ENCODE measurements around the gene NMRK1. TPM values are rescaled to one million over a fixed set of nuclear protein-coding genes. Genes with fewer than 3 reads are reported as not detected.

Gene NMRK1
- total RNA-seq, 1 experiment from 2014 or later: 55.0 TPM

DNA sequence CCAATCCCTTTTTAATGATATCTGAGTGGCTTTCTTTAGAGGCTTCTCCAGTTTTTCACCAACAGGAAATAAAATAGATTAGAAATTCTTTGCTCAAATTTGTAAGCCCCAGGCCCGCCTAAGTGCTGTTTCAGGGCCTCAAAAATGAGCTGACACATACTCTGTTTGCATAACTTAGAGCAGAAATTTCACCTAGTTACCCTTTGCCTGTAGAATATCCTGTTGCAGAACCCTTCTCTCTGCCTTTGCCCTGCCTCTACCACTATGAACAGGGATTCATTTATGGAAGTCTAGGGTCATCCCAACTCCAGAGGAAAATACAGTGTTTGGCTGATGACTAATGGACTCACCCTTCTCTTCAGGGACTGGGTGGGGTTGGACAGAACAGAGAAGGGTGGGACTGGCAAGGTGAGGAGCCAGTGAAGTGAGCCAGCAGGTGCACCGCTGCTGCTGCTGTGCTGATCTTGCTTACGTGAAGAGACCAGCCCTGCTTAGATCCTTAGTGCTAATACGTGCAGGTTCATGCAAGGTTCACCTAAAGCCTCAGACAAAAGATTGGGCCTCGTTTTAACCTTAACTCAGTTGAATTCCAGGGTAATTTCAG is 23.2 kb upstream of the NMRK1 start:
- DNase-seq: no peak
- H3K4me3 ChIP-seq: no peak overlapping the region

DNA sequence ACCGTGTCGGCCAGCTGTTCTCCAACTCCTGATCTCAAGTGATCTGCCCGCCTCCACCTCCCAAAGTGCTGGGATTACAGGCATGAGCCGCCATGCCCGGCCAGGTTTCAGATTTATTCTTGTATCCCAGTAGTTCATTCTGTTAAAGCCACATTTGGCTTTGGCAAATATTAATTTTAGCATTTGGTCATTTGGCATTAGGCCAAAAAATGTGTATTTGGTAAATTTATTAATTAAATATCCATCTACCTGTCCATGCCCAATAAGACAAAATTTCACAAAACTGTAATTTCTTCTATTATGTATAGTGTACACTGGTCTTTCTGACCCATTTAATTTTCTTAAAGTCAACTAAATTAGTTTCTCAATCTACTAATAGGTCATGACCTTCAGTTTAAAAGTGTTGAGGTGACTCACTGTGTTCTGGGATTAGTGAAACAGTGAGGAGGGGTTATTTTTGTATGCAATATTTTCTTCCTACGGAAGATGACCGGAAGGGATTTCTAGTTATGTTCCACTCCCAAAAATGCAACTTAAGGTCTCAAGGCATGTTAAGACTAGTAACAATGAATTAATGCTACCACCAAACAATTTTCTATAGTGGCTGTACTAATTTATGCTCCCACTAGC is 21.4 kb upstream of the NMRK1 start:
- H3K9me3 ChIP-seq (replicated peaks): no peaks in the 10 kb centered on the region; the same call in 1 of the 2 replicates
- no peak overlapping the region for H3K27ac ChIP-seq
- no peak overlapping the region for H3K4me3 ChIP-seq
- H3K4me1 ChIP-seq: 0 out of 2 replicates have a peak, but pooled peaks cover 5% of the 10 kb centered on the region
- no peak for DNase-seq
- H3K36me3 ChIP-seq: peaks cover 5% of the 10 kb centered on the region; the same call in 1 of the 2 replicates
- H3K27me3 ChIP-seq: no peaks in the 10 kb centered on the region

More for the DNA sequence above, 23.2 kb upstream of the NMRK1 start:
- Histone ChIP-seq H3K4me1 (0 out of 2 replicates have a peak, but pooled peaks cover 5% of the 10 kb centered on the region), H3K27ac (no peak overlapping the region), H3K27me3 (no peaks in the 10 kb centered on the region), H3K36me3 (peaks cover 2% of the 10 kb centered on the region; the same call in 1 of the 2 replicates), H3K9me3 (replicated peaks) (no peaks in the 10 kb centered on the region; the same call in 1 of the 2 replicates)

DNA sequence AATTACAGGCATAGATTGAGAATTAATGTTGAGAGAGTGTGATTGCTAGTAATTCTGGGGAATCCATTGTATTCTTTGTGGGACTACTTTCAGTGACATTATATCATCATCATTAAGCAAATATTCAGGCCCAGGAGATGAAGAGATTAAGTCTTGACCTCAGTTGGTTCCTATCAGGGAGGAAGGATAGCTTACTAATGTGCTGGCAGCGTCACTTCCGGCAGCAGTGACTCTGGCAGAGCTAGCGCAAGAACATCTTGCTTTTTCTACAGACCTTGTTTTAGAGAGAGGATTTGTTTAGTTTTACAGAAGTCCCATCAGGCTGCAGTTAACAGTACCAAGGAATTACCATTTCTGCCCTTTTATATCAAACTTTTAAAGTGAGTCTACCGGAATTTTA is 20.6 kb upstream of the NMRK1 start:
- H3K36me3 ChIP-seq: peaks cover 5% of the 10 kb centered on the region; the same call in 1 of the 2 replicates
- no peak overlapping the region for H3K27ac ChIP-seq
- H3K27me3 ChIP-seq: no peaks in the 10 kb centered on the region
- H3K9me3 ChIP-seq (replicated peaks): no peaks in the 10 kb centered on the region; the same call in 1 of the 2 replicates
- no peak for DNase-seq
- H3K4me3 ChIP-seq: no peak overlapping the region
- H3K4me1 ChIP-seq: 0 out of 2 replicates have a peak, but pooled peaks cover 5% of the 10 kb centered on the region

DNA sequence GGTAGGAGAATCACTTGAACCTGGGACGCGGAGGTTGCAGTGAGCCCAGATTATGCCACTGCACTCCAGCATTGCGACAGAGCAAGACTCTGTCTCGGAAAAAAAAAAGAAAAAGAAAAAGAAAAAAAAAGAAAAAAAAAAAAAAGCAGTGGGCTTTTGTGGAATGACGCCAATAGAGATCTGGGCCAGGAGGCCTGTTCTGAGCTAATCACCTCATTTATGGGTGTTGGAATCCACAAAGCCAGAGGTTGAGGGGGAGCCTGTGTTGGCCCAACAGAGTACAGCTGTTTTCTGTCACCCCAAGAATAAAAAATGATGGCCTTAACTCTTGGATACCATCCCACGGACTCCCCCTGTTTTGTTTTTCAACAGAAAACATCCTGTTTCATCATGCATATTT is 18.9 kb upstream of the NMRK1 start:
- H3K27ac ChIP-seq: no peak overlapping the region
- no peak overlapping the region for H3K4me3 ChIP-seq
- H3K4me1 ChIP-seq: 0 out of 2 replicates have a peak, but pooled peaks cover 5% of the 10 kb centered on the region
- H3K36me3 ChIP-seq: peaks cover 8% of the 10 kb centered on the region
- no peak for DNase-seq
- no peaks in the 10 kb centered on the region; the same call in 1 of the 2 replicates for H3K9me3 ChIP-seq (replicated peaks)
- H3K27me3 ChIP-seq: no peaks in the 10 kb centered on the region

DNA sequence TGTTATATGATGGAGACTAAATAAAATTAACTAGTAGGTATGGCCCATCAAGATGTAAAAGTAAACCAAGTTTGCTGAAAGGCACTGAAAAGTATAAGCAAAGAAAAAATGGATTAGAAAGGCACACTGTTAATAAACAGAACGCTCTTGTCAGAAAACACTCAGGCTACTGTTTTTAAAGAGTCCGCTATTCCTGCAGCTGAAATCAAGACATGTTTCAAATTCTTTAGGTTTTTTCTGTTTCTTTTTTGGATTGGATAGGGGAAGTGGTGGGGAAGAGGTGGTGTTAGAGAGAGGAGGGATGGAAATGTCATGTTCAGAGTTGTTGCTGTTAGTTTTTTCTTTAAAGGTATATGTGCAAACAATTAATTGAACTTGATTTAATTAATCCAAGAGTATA is 17.9 kb upstream of the NMRK1 start:
- 0 out of 2 replicates have a peak, but pooled peaks cover 5% of the 10 kb centered on the region for H3K4me1 ChIP-seq
- no peak overlapping the region for H3K27ac ChIP-seq
- H3K4me3 ChIP-seq: no peak overlapping the region
- H3K36me3 ChIP-seq: peaks cover 8% of the 10 kb centered on the region
- DNase-seq: no peak
- H3K9me3 ChIP-seq (replicated peaks): no peaks in the 10 kb centered on the region; the same call in 1 of the 2 replicates
- no peaks in the 10 kb centered on the region for H3K27me3 ChIP-seq

DNA sequence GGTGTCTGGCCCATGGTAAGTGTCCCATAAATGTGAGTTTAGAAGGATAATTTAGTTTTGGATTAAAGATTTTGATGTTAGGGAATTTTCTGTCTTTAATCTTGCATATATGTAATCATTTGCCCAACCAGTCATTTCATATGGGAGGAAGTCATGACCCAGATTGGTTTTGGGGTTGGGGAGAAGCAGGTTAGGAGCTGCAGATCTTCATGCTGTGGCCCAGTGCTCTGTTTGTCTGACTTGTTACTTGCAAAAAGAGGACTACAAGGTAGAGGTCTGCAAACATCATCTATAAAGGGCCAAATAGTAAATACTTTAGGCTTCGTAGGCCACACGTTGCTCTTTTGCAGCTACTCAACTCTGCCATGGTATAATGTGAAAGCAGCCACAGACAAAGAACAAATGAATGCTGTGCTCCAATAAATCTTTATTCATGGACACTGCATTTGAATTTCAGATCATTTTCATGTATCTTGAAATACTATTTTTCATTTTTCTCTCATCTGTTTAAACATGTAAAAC is 17.1 kb upstream of the NMRK1 start:
- Histone ChIP-seq H3K9me3 (replicated peaks) (no peaks in the 10 kb centered on the region; the same call in 1 of the 2 replicates), H3K27ac (no peak overlapping the region), H3K36me3 (peaks cover 6% of the 10 kb centered on the region), H3K4me1 (0 out of 2 replicates have a peak, but pooled peaks cover 5% of the 10 kb centered on the region), H3K4me3 (no peak overlapping the region), H3K27me3 (no peaks in the 10 kb centered on the region)
- no peak for DNase-seq

DNA sequence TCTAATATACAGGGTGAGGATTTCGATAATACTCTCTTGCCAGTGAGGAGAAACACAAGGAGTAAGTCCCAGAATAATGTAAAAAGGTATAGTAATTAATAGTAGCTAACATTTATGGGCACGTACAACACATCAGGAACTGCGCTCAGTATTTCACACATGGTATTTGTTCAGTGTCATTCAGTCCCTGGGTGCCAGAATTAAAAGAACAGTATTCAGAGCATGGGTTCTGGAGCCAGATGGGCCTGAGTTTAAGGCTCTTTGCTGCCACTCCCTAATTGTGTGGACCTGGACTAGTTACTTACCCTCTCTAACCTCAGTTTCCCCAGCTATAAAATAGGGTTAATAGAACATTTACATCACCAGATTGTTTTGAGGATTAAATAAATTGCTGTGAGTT is 16.7 kb upstream of the NMRK1 start:
- no peak for DNase-seq
- no peak overlapping the region for H3K27ac ChIP-seq
- 0 out of 2 replicates have a peak, but pooled peaks cover 5% of the 10 kb centered on the region for H3K4me1 ChIP-seq
- peaks cover 6% of the 10 kb centered on the region for H3K36me3 ChIP-seq
- no peak overlapping the region for H3K4me3 ChIP-seq
- no peaks in the 10 kb centered on the region; the same call in 1 of the 2 replicates for H3K9me3 ChIP-seq (replicated peaks)
- no peaks in the 10 kb centered on the region for H3K27me3 ChIP-seq

DNA sequence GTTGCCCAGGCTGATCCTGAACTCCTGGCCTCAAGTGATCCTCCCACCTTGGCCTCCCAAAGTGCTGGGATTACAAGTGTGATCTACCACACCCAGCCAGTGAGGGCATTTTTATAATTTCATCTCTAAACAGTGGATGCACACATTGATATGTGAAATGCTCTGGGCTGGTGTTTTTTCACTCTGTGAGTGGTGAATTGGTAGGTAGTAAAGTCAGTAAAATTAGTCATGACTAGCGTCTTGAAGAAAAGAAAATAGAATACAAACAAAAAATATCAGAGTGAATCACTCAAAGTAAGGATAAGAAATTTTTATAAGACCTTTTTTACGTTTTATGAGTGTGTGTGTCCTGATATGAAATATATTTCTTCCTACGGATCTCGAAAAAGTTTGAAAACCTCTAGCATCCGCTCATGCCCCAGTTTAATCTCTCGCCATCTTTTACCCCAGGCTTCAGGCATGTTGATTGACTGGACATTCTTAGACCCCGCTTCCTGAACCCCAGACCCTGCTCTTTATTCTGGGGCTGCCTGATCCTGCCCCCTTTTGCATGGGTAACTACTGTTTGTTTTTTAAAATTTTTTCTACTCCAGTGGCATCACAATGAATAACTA is 14.3 kb upstream of the NMRK1 start:
- no peaks in the 10 kb centered on the region for H3K4me1 ChIP-seq
- no peaks in the 10 kb centered on the region for H3K27me3 ChIP-seq
- H3K27ac ChIP-seq: no peak overlapping the region
- H3K9me3 ChIP-seq (replicated peaks): no peaks in the 10 kb centered on the region; the same call in 1 of the 2 replicates
- DNase-seq: no peak
- peaks cover 6% of the 10 kb centered on the region for H3K36me3 ChIP-seq
- no peak overlapping the region for H3K4me3 ChIP-seq

DNA sequence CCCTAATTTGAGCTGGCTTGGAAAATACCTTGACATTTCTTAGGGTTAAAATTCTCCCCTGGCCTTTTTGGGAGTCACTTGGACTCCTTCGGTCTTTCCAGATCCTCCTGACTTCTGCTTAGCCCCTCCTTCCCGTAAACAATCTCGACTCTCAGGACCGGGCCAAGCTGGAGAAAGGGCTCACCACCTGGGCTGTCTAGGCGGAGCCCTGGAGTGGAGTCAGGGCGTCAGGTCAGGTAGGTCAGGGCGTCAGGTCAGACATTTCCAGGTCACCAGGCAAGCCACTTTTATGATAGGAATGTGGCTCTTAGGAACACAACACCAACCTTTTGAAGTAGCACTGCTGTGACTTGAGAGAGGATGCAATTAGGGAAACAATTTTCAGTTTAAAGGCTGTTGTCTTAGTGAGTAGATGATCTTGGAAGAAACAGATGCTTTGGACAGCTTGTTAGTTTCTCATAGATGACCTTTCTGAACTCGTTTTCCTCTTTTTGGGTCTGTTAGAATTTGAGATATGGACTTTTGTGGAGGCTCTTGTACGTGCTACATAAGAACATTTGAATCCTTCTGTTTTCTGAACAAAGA is 13.1 kb upstream of the NMRK1 start:
- DNase-seq: no peak
- no peaks in the 10 kb centered on the region; the same call in 1 of the 2 replicates for H3K9me3 ChIP-seq (replicated peaks)
- H3K4me1 ChIP-seq: no peaks in the 10 kb centered on the region
- no peaks in the 10 kb centered on the region for H3K27me3 ChIP-seq
- no peak overlapping the region for H3K27ac ChIP-seq
- H3K36me3 ChIP-seq: peaks cover 6% of the 10 kb centered on the region
- no peak overlapping the region for H3K4me3 ChIP-seq

DNA sequence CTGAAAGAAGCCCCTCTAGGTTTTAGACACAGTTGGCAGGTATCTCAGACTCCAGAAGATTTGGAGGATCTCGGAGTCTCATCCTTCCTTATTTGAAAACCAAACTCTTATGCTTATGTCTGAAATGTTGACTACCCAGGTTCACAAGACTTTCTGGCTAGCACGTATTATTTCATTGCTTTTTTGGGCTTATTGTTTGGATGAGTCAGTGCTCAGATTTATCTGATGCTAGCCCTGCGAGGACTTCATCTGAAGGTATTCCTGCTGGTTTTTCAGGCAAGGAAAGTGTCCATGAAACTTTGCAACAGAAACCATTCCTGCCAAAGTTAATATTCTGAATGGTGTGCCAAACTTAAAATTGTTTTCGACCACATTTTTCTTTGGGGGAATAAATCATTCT is 8.8 kb upstream of the NMRK1 start:
- H3K36me3 ChIP-seq: no peaks in the 10 kb centered on the region
- no peak overlapping the region for H3K4me3 ChIP-seq
- H3K9me3 ChIP-seq (replicated peaks): no peaks in the 10 kb centered on the region
- no peak overlapping the region for H3K27ac ChIP-seq
- no peaks in the 10 kb centered on the region for H3K4me1 ChIP-seq
- no peak for DNase-seq
- H3K27me3 ChIP-seq: no peaks in the 10 kb centered on the region

DNA sequence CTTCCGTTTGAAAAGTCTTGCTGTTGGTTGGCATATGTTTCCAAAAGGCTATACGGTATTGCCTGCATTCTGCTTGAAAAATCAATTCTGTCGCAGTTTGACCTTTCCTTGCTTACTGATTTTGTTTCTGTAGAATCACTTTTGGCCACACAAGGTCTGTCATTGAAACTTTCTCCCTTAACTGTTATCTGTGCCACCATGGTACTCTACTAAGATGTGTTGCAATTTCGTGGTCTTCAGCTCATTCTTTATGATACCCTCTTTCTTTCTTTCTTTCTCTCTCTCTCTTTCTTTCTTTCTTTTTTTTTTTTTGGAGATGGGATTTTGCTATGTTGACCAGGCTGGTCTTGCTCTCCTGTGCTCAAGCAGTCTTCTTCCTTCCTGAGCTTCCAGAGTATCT is 4.8 kb upstream of the NMRK1 start:
- H3K4me3 ChIP-seq: no peak overlapping the region
- H3K36me3 ChIP-seq: no peaks in the 10 kb centered on the region
- no peaks in the 10 kb centered on the region for H3K27me3 ChIP-seq
- no peaks in the 10 kb centered on the region for H3K9me3 ChIP-seq (replicated peaks)
- H3K27ac ChIP-seq: no peak overlapping the region
- H3K4me1 ChIP-seq: peaks cover 4% of the 10 kb centered on the region; the same call in 1 of the 2 replicates
- no peak for DNase-seq

DNA sequence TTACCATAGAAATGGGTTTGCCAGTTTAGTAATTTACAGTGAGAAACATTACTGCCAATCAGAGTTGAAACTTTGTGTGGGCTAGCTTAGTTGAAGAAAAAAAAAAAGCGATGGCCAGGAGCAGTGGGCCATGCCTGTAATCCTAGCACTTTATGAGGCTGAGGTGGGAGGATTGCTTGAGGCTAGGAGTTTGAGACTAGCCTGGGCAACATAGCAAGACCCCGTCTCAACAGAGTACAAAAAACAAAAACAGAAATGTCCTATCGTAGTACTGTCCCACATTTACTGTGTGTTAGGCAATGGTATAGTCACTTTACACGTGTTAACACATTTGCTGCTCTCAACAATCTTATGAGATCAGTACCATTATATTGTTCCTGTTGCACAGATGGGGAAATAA is 2.6 kb upstream of the NMRK1 start:
- no peaks in the 10 kb centered on the region for H3K36me3 ChIP-seq
- DNase-seq: no peak
- no peaks in the 10 kb centered on the region for H3K27me3 ChIP-seq
- no peak overlapping the region for H3K27ac ChIP-seq
- no peak overlapping the region for H3K4me3 ChIP-seq
- peaks cover 11% of the 10 kb centered on the region for H3K4me1 ChIP-seq
- H3K9me3 ChIP-seq (replicated peaks): no peaks in the 10 kb centered on the region

DNA sequence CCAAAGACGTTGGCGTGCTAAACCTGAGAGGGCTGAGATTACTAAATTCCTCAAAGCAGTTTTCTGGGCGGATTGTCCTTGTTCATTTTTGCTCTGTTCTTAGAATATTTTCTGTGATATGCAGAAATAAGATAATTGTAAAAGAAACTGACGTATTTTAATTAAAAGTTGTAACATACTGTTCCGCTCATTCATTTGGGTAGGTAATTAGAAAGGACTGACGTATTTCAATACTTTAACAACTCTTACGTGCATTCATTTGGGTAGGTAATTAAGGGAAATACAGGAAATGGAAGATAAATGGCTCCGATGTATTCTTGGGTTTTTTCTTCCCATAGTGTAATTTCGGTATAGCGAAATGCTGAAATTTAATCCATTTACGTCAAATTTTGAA is 1.4 kb upstream of the NMRK1 start:
- H3K4me3 ChIP-seq: peak overlapping the region; percentile 96
- H3K36me3 ChIP-seq: no peaks in the 10 kb centered on the region
- H3K27me3 ChIP-seq: no peaks in the 10 kb centered on the region
- no peak for DNase-seq
- H3K27ac ChIP-seq: peak overlapping the region; percentile 68
- H3K4me1 ChIP-seq: peaks cover 11% of the 10 kb centered on the region
- no peaks in the 10 kb centered on the region for H3K9me3 ChIP-seq (replicated peaks)

DNA sequence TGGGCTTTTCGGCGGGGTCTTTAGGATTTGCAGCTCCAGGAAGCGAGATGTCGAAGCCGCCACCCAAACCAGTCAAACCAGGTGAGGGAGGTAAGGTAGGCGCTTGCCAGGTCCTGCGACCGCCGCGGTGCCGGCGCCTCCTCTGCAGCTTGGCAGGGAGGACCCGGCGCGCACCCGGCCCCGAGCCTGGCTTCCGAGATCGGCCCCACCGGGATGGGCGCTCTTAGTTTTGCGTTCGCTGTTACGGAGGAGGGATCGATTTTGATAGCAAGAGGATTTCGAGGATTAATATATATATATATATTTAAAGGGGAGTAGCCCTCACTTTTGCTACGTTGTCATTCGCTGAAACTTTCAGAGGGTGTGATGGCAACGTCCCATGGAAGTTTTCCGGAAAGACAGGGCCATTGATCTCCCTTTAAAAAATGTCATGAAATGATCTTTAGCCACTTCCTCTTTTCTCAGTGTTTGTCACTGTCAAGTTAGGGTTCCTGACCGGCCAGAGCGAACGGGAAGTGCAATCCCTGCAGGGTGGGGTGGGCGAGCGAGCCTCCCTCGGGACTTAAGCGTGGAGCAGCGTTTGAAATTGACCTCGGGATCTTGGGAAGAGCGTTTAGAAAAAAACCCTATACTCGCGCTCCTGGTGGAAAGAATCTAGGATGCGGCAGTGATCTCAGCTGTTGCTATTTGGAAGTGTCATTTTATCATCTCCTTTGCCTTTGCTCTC is 854 bp upstream of the NMRK1 start:
- Histone ChIP-seq H3K9me3 (replicated peaks) (no peaks in the 10 kb centered on the region), H3K27ac (peak overlapping the region; percentile 68), H3K4me1 (peaks cover 11% of the 10 kb centered on the region), H3K36me3 (no peaks in the 10 kb centered on the region), H3K4me3 (peak overlapping the region; percentile 96), H3K27me3 (no peaks in the 10 kb centered on the region)
- DNase-seq: peak; percentile 74 to 80
